OCI-LY7 (cell line): ENCODE measurements around the gene SAP25. TPM values are rescaled to one million over a fixed set of nuclear protein-coding genes. Genes with fewer than 3 reads are reported as not detected.

Experiments used
- BruUV-seq: library from RNA; stranded (reverse); fragments of 400-500 nt; replicated peaks from 2 replicates; lab custom pipeline; 2021; lab: Mats Ljungman, UMichigan
- CTCF ChIA-PET: fragments of 300-600 bp; sonication (Branson Sonifier 250); formaldehyde crosslinking; loops from one replicate; lab custom pipeline; 2022; ENCODE audit warnings: antibody characterized with exemption; ENCODE audit not compliant: unreplicated experiment; lab: Charles Lee
- POLR2A ChIA-PET: fragments of 300-600 bp; sonication (Branson Sonifier 250); formaldehyde crosslinking; loops from one replicate; lab custom pipeline; 2022; ENCODE audit warnings: antibody characterized with exemption; lab: Charles Lee
- DNase-seq: peaks from one replicate; pipeline ENCODE4 v3.0.0-alpha.2; 2015; ENCODE audit warnings: low spot score
- H2AFZ ChIP-seq: fragments of 200-600 bp; sonication (generic), shearing (Covaris generic); 2 replicates; pipeline ENCODE4 v1.6.1; 2014; ENCODE audit warnings: mild to moderate bottlenecking, antibody characterized with exemption, low read length, moderate library complexity
- H3K27ac ChIP-seq: fragments of 200-600 bp; sonication (generic); 2 replicates; pipeline ENCODE4 v1.5.1; 2014; ENCODE audit warnings: mixed run types, low read depth, mild to moderate bottlenecking, moderate library complexity, low read length, inconsistent platforms; ENCODE audit not compliant: poor library complexity, severe bottlenecking
- H3K36me3 ChIP-seq: fragments of 200-600 bp; sonication (generic); 2 replicates; pipeline ENCODE4 v1.6.1; 2014; ENCODE audit warnings: mild to moderate bottlenecking, antibody characterized with exemption, low read length, moderate library complexity, mixed read lengths; ENCODE audit not compliant: insufficient read depth
- H3K4me1 ChIP-seq: fragments of 200-600 bp; sonication (generic); 2 replicates; pipeline ENCODE4 v1.5.1; 2014; ENCODE audit warnings: mild to moderate bottlenecking, low read length; ENCODE audit not compliant: insufficient read depth, poor library complexity, severe bottlenecking
- H3K4me2 ChIP-seq: fragments of 200-600 bp; sonication (generic); 2 replicates; pipeline ENCODE4 v1.6.1; 2014; ENCODE audit warnings: mild to moderate bottlenecking, low read length
- H3K4me3 ChIP-seq: fragments of 200-600 bp; sonication (generic); 2 replicates; pipeline ENCODE4 v1.5.1; 2014; ENCODE audit warnings: mild to moderate bottlenecking, low read depth, low read length; ENCODE audit not compliant: poor library complexity, severe bottlenecking
- H3K79me2 ChIP-seq: fragments of 200-600 bp; sonication (generic); 2 replicates; pipeline ENCODE4 v1.6.1; 2016; ENCODE audit warnings: low read depth, mild to moderate bottlenecking, low read length, moderate library complexity, mixed read lengths; ENCODE audit not compliant: insufficient read depth
- H3K9me2 ChIP-seq: fragments of 200-600 bp; sonication (generic); 2 replicates; pipeline ENCODE4 v1.6.1; 2016; ENCODE audit warnings: mild to moderate bottlenecking, low read length, mixed read lengths; ENCODE audit not compliant: insufficient read depth
- H3K9me3 ChIP-seq: fragments of 200-600 bp; sonication (generic); 2 replicates; pipeline ENCODE4 v1.6.1; 2014; ENCODE audit warnings: mild to moderate bottlenecking, mixed run types, low read length, mixed read lengths
- H4K20me1 ChIP-seq: fragments of 200-600 bp; sonication (generic); 2 replicates; pipeline ENCODE4 v1.6.1; 2014; ENCODE audit warnings: mild to moderate bottlenecking, antibody characterized with exemption, low read length, moderate library complexity, mixed read lengths; ENCODE audit not compliant: insufficient read depth
- CTCF ChIP-seq: fragments of 200-600 bp; sonication (generic); conservative IDR thresholded peaks from 2 replicates; pipeline ENCODE4 v1.5.1; 2014; ENCODE audit warnings: mild to moderate bottlenecking, antibody characterized with exemption, low read length, moderate library complexity, mixed read lengths
- EZH2phosphoT487 ChIP-seq: fragments of 200-600 bp; sonication (generic); IDR thresholded peaks from 2 replicates; pipeline ENCODE4 v1.6.1; 2018; ENCODE audit warnings: low read depth, borderline replicate concordance, mild to moderate bottlenecking, mixed run types, antibody characterized with exemption, low read length, moderate library complexity, mixed read lengths
- intact Hi-C: fragments of 100-400 bp; cut with micrococcal nuclease; formaldehyde crosslinking; loops from one replicate; pipeline ENCODE4 v1.10.0; 2022; ENCODE audit not compliant: unreplicated experiment
- total RNA-seq, 2 experiments: library from RNA; depleted of rRNA in 1 of 2; stranded (reverse); fragments of >200 nt in 1 of 2; shearing (Covaris generic) in 1 of 2; gene quantifications; 2 replicates each; pipeline ENCODE4 v1.2.3, GENCODE V29; 2014 to 2022

Gene SAP25
- total RNA-seq, 2 experiments from 2014 or later: 1.5 to 12.7 TPM

DNA sequence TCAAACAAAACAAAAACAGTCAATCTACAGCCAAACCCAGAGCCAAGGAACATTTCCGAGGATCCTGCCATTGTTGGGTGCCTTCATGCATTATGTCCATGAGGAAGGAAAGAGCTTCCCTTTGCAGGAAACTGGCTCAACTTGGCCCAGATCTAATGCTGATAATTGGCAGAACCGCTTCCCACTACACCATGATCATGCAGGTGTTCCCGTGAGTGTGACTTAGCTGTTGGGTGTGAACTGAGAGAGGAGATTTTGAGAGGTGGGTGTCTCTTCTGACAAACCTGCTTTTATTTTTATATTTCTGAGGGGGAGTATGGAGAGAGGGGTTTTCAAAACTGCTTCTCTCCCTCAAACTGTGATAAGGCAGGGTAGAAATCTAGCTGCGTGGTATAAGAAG, 14.6 kb downstream of the SAP25 start:
- CTCF ChIA-PET: interaction anchor here (0.7 to 1.4 kb wide), 5 partner anchors 10 to 109 kb away, joined by 3 to 5 read pairs (median 4); no protein-coding TSS in a partner anchor
- no peak overlapping the region for H2AFZ ChIP-seq
- no peak overlapping the region for H3K27ac ChIP-seq
- no peak overlapping the region for H3K4me2 ChIP-seq
- POLR2A ChIA-PET: interaction anchor here (0.7 kb wide), 2 partner anchors 83 to 834 kb away, joined by 3 to 4 read pairs; no protein-coding TSS in a partner anchor
- no peaks in the 10 kb centered on the region for H4K20me1 ChIP-seq
- TF ChIP-seq CTCF (no peak), EZH2phosphoT487 (no peak)
- H3K9me3 ChIP-seq: no peaks in the 10 kb centered on the region
- peaks cover 27% of the 10 kb centered on the region for H3K36me3 ChIP-seq
- H3K4me3 ChIP-seq: no peak overlapping the region
- no peak for DNase-seq
- no peaks in the 10 kb centered on the region for H3K79me2 ChIP-seq
- no TSS peak for BruUV-seq
- H3K4me1 ChIP-seq: peaks cover 14% of the 10 kb centered on the region
- H3K9me2 ChIP-seq: no peaks in the 10 kb centered on the region
- intact Hi-C loops: loop anchor here (1.0 kb wide), 1 partner anchor 90 kb away; no protein-coding TSS in a partner anchor

- no peak for DNase-seq
- H3K27ac ChIP-seq: no peak overlapping the region
- no peaks in the 10 kb centered on the region for H3K9me2 ChIP-seq
- TF ChIP-seq EZH2phosphoT487 (no peak), CTCF (no peak)
- no peaks in the 10 kb centered on the region for H3K79me2 ChIP-seq
- H3K9me3 ChIP-seq: no peaks in the 10 kb centered on the region
- H2AFZ ChIP-seq: no peak overlapping the region
- ChIA-PET POLR2A (no interaction called here), CTCF (interaction anchor here (0.6 kb wide), 1 partner anchor 1069 kb away, joined by 3 read pairs; no protein-coding TSS in a partner anchor)
- H3K4me3 ChIP-seq: no peak overlapping the region
- peaks cover 14% of the 10 kb centered on the region for H3K4me1 ChIP-seq
- H3K36me3 ChIP-seq: peaks cover 47% of the 10 kb centered on the region
- BruUV-seq: no TSS peak
- H4K20me1 ChIP-seq: no peaks in the 10 kb centered on the region
- no peak overlapping the region for H3K4me2 ChIP-seq
- intact Hi-C loops: no loop called here
Observed at GRCh38 chr7:100556541-100556940, 17.2 kb downstream of the SAP25 start.

DNA sequence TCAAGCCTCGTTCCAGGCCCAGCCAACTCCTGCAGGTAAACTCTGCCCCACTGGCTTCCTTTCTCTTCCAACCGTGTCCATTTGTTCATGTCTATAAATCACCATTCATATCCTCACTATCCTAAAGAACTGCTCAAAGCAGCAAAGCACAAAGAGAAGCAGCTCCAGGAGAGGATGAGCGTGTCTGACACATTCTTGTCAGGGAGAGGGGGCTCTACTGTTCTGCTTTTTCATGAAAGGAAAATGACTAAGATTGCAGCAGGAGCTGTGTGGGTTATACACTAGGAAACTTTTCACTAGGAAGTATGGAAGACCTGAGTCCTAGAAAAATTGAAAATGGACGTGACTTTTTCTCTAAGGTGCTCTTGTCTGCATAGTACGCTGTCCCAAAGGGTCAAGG, 18.0 kb downstream of the SAP25 start:
- Histone ChIP-seq H3K4me3 (no peak overlapping the region), H3K79me2 (no peaks in the 10 kb centered on the region), H2AFZ (no peak overlapping the region), H3K36me3 (peaks cover 47% of the 10 kb centered on the region), H3K4me2 (no peak overlapping the region), H3K27ac (no peak overlapping the region), H3K9me3 (no peaks in the 10 kb centered on the region), H3K4me1 (peaks cover 14% of the 10 kb centered on the region), H3K9me2 (no peaks in the 10 kb centered on the region), H4K20me1 (no peaks in the 10 kb centered on the region)
- no TSS peak for BruUV-seq
- DNase-seq: no peak
- intact Hi-C loops: no loop called here
- ChIA-PET CTCF (no interaction called here), POLR2A (interaction anchor here (0.6 kb wide), 2 partner anchors 225 to 752 kb away, joined by 3 to 5 read pairs; no protein-coding TSS in a partner anchor)
- TF ChIP-seq CTCF (no peak), EZH2phosphoT487 (no peak)
